ENCODE results near the gene PNCK.

The PNCK gene

GRCh38 chrX:153634236-153634635 lies 39.4 kb downstream of the PNCK start:
- ATAC-seq = no peak

GRCh38 chrX:153633607-153634180 lies 39.9 kb downstream of the PNCK start:
- TF ChIP-seq TCF4 (CRISPR knock-in tag; IDR thresholded peaks at IDR 0.05; ENCODE audit: borderline replicate concordance) = no peak
- TF ChIP-seq OSR1 (CRISPR knock-in tag; IDR thresholded peaks at IDR 0.05) = no peak
- TF ChIP-seq CSRNP3 (CRISPR knock-in tag; IDR thresholded peaks at IDR 0.05) = no peak
- no peak for TF ChIP-seq ZNF8 (CRISPR knock-in tag; IDR thresholded peaks at IDR 0.05)
- no peak for TF ChIP-seq GLIS3 (CRISPR knock-in tag; IDR thresholded peaks at IDR 0.05)
- no peak for TF ChIP-seq TSHZ2 (CRISPR knock-in tag; IDR thresholded peaks at IDR 0.05)
- TF ChIP-seq ZFP30 (CRISPR knock-in tag; IDR thresholded peaks at IDR 0.05) = no peak
- TF ChIP-seq RARB (CRISPR knock-in tag; IDR thresholded peaks at IDR 0.05) = no peak
- TF ChIP-seq ISL1 (CRISPR knock-in tag; IDR thresholded peaks at IDR 0.05) = no peak
- no peak for TF ChIP-seq ZNF70 (CRISPR knock-in tag; IDR thresholded peaks at IDR 0.05)
- TF ChIP-seq ARNTL (CRISPR knock-in tag; IDR thresholded peaks at IDR 0.05; ENCODE audit: borderline replicate concordance, low read depth) = no peak
- TF ChIP-seq SNAI2 (CRISPR knock-in tag; IDR thresholded peaks at IDR 0.05) = no peak
- no peak for TF ChIP-seq BACH2 (CRISPR knock-in tag; IDR thresholded peaks at IDR 0.05; ENCODE audit: borderline replicate concordance)
- TF ChIP-seq ZNF565 (CRISPR knock-in tag; conservative IDR thresholded peaks at IDR 0.05; ENCODE audit: low read depth) = no peak
- TF ChIP-seq ZC3H10 (CRISPR knock-in tag; IDR thresholded peaks at IDR 0.05) = no peak
- no peak for TF ChIP-seq TOX (CRISPR knock-in tag; IDR thresholded peaks at IDR 0.05; ENCODE audit: borderline replicate concordance)
- no peak for TF ChIP-seq ESRRG (CRISPR knock-in tag; IDR thresholded peaks at IDR 0.05)
- no peak for ATAC-seq

More at GRCh38 chrX:153634236-153634635, 39.4 kb downstream of the PNCK start:
- TF ChIP-seq TOX (CRISPR knock-in tag; IDR thresholded peaks at IDR 0.05; ENCODE audit: borderline replicate concordance) (no peak), GLIS3 (CRISPR knock-in tag; IDR thresholded peaks at IDR 0.05) (no peak), SNAI2 (CRISPR knock-in tag; IDR thresholded peaks at IDR 0.05) (no peak), CSRNP3 (CRISPR knock-in tag; IDR thresholded peaks at IDR 0.05) (no peak), PPARA (CRISPR knock-in tag; IDR thresholded peaks at IDR 0.05; ENCODE audit: borderline replicate concordance) (no peak), ZNF565 (CRISPR knock-in tag; conservative IDR thresholded peaks at IDR 0.05; ENCODE audit: low read depth) (no peak), ZFP3 (CRISPR knock-in tag; IDR thresholded peaks at IDR 0.05) (no peak), ZNF70 (CRISPR knock-in tag; IDR thresholded peaks at IDR 0.05) (no peak), TSHZ2 (CRISPR knock-in tag; IDR thresholded peaks at IDR 0.05) (no peak), ZNF8 (CRISPR knock-in tag; IDR thresholded peaks at IDR 0.05) (no peak), ARNTL (CRISPR knock-in tag; IDR thresholded peaks at IDR 0.05; ENCODE audit: borderline replicate concordance, low read depth) (no peak)

- TF ChIP-seq POU6F1 (CRISPR knock-in tag; IDR thresholded peaks at IDR 0.05; ENCODE audit: borderline replicate concordance, low read depth) = no peak
- no peak for ATAC-seq
Measured at GRCh38 chrX:153633048-153633447, 40.6 kb downstream of the PNCK start.
